ENCODE data around the gene SUCLG2. TPM values are rescaled to one million over a fixed set of nuclear protein-coding genes. Genes with fewer than 3 reads are reported as not detected.

The SUCLG2 gene
- total RNA-seq, 1 experiment from 2014 or later = 38.5 TPM

DNA sequence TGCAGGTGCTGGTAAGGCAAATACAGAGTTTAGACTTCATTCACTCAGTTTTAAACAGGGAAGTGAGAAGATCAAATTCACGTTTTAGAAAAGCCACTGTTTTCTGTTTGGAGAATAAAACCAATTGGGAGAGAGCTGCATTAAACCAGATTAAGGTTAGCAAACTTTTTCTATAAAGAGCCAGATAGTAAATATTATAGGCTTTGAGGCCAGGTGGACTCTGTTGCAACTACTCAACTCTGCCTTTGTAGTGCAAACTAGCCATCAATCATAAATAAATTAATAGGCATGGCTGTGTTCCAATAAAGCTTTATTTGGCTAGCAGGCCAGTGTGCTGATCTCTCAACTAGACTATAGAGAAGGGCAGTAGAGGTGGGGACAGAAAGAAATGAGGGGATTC lies 33.5 kb downstream of the SUCLG2 start:
- no peak overlapping the region for H3K4ac ChIP-seq (ENCODE audit: low read depth, low read length)
- H3K9ac ChIP-seq (ENCODE audit: extremely low read depth, insufficient read length, low read length) = no peak overlapping the region
- H3K18ac ChIP-seq (ENCODE audit: insufficient read length, low read depth, low read length) = no peak overlapping the region
- H2BK12ac ChIP-seq (ENCODE audit: insufficient read length, low read depth, low read length) = no peak overlapping the region
- no peak overlapping the region for H2BK5ac ChIP-seq (ENCODE audit: insufficient read length, low read length)
- no CpG with 5 or more reads among the region's 1 CpG for WGBS (ENCODE audit: extremely low coverage, insufficient read length, low lambda C conversion rate)
- H4K20me1 ChIP-seq (ENCODE audit: control insufficient read depth, insufficient read depth, insufficient read length) = no peaks in the 10 kb centered on the region
- Mint-ChIP-seq H3K27me3 (ENCODE audit: low read depth) (no peaks in the 10 kb centered on the region), H3K36me3 (ENCODE audit: insufficient read depth in 1 of 3, low read depth in 3 of 3) (peaks cover 7 to 11% (median 9%) of the 10 kb centered on the region in 3 experiments; a peak in 5 of 7 replicates), H3K4me1 (peaks cover 5 to 8% of the 10 kb centered on the region in 2 experiments), H3K27ac (peak overlapping the region in 1 of 3 experiments; percentile 55; a peak in 1 of 7 replicates), H3K4me3 (no peak overlapping the region), H3K9me3 (no peaks in the 10 kb centered on the region)
- no peak overlapping the region for H2AFZ ChIP-seq (ENCODE audit: low read length)
- H3K27ac ChIP-seq (ENCODE audit: insufficient read length, low read depth, low read length) = no peak overlapping the region
- no peaks in the 10 kb centered on the region for H3K79me2 ChIP-seq (ENCODE audit: insufficient read depth, low read length)
- no peak overlapping the region for H3K4me2 ChIP-seq (ENCODE audit: insufficient read depth, insufficient read length, low read length)
- no peak overlapping the region for H4K8ac ChIP-seq (replicated peaks; ENCODE audit: insufficient read length, low read depth, low read length)
- no peak for DNase-seq
- no peak overlapping the region for H2BK20ac ChIP-seq (ENCODE audit: low read depth, low read length, poor library complexity, severe bottlenecking)
- no peak overlapping the region for H2BK15ac ChIP-seq (ENCODE audit: low read depth, low read length)
- no peak overlapping the region for H3T11ph ChIP-seq (ENCODE audit: low read length)
- no peaks in the 10 kb centered on the region for H3K23me2 ChIP-seq (ENCODE audit: insufficient read length, low read depth, low read length, poor library complexity, severe bottlenecking)
- peaks cover 4% of the 10 kb centered on the region; the same call in 1 of the 2 replicates for H3K4me1 ChIP-seq (ENCODE audit: insufficient read depth, low read length)
- H3K23ac ChIP-seq (ENCODE audit: insufficient read length, low read depth, low read length) = no peak overlapping the region
- no peaks in the 10 kb centered on the region for H3K9me3 ChIP-seq (ENCODE audit: control insufficient read depth, low read depth, low read length)
- H4K5ac ChIP-seq (ENCODE audit: insufficient read length, low read depth, low read length) = no peak overlapping the region
- no peak for TF ChIP-seq CTCF (conservative IDR thresholded peaks at IDR 0.05)
- H4K91ac ChIP-seq (ENCODE audit: insufficient read length, low read depth, low read length) = no peak overlapping the region
- no peak overlapping the region for H3K14ac ChIP-seq (ENCODE audit: insufficient read depth, low read length)
- H3K56ac ChIP-seq (ENCODE audit: insufficient read length, low read depth, low read length) = no peak overlapping the region
- no peaks in the 10 kb centered on the region for H3K27me3 ChIP-seq (ENCODE audit: insufficient read depth, low read length)
- no peak overlapping the region for H2AK5ac ChIP-seq (ENCODE audit: insufficient read length, low read length)
- H3K79me1 ChIP-seq (ENCODE audit: insufficient read depth, low read depth, low read length, poor library complexity, severe bottlenecking) = no peaks in the 10 kb centered on the region
- no peak overlapping the region for H2BK120ac ChIP-seq (ENCODE audit: low read depth, low read length, poor library complexity, severe bottlenecking)

Data from H9 (cell line).